GM12801 (cell line): Measurements from ENCODE around the gene NEK5.

Experiments
- TF ChIP-seq, protein P1 (sequence below): IDR thresholded peaks from one replicate; pipeline ENCODE4 v1.5.1; 2011; ENCODE audit warnings: control low read depth; ENCODE audit not compliant: insufficient read length; ENCODE audit errors: extremely low read depth

NEK5 gene

DNA sequence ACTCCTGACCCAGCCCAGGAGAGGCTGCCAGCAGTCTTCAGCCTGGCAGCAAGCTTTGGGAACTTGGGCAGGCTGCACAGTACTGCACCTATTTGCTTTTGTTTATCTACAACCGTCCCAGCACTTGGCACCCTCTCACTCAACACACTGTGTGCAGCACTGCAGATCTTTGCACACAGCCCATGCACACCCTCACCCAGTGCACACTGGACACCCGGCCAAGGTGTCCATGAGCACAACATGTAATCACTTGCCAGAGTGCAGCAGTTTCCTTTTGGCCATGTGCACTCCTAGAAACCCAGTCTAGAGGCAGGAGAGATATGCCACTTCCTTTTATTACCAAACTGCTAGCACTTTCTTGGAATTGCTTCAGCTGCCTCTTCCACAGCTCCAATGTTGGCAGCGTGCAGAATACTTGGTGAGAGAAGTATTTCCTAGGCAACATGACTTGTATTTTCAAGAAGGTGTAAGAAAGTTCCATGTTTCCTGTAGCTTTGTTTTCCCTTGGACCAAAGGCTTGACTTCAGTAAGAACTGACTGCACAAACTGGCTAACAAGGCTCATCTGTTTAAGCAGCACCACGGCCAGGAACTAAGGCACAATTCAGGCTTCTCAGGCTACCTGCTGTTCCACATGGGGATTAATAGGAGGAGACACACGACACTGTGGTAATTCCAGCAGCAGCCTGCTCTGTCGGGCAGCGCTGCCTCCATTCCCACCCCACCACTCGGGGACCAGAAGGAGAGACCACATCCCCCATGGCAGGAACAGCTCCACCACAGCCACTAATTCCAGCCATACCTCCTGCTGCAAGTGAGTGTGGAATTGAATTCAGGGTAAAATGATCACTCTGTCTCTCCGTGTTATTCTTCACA, 133.0 kb downstream of the NEK5 start:
- TF ChIP-seq, protein P1, sequence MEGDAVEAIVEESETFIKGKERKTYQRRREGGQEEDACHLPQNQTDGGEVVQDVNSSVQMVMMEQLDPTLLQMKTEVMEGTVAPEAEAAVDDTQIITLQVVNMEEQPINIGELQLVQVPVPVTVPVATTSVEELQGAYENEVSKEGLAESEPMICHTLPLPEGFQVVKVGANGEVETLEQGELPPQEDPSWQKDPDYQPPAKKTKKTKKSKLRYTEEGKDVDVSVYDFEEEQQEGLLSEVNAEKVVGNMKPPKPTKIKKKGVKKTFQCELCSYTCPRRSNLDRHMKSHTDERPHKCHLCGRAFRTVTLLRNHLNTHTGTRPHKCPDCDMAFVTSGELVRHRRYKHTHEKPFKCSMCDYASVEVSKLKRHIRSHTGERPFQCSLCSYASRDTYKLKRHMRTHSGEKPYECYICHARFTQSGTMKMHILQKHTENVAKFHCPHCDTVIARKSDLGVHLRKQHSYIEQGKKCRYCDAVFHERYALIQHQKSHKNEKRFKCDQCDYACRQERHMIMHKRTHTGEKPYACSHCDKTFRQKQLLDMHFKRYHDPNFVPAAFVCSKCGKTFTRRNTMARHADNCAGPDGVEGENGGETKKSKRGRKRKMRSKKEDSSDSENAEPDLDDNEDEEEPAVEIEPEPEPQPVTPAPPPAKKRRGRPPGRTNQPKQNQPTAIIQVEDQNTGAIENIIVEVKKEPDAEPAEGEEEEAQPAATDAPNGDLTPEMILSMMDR = no peak

DNA sequence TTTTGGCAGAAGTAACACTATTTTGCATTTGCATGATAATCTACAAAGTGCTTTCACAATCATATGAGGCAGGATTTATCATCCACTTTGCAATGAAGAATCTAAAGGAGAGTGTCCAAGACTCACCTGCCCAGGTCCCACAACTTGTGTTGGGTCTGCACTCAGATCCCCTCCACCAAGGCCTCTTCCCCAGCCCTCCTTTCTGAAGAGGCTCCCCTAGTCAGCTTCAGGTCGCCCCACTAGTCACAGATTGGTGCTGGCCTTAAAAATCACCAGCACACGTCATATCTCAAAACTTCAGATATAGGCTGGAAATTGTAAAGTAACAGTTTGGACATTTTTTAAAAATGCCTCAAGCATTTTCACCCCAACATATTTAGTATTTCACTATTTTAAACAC, 135.2 kb downstream of the NEK5 start:
- TF ChIP-seq, protein P1 = no peak

DNA sequence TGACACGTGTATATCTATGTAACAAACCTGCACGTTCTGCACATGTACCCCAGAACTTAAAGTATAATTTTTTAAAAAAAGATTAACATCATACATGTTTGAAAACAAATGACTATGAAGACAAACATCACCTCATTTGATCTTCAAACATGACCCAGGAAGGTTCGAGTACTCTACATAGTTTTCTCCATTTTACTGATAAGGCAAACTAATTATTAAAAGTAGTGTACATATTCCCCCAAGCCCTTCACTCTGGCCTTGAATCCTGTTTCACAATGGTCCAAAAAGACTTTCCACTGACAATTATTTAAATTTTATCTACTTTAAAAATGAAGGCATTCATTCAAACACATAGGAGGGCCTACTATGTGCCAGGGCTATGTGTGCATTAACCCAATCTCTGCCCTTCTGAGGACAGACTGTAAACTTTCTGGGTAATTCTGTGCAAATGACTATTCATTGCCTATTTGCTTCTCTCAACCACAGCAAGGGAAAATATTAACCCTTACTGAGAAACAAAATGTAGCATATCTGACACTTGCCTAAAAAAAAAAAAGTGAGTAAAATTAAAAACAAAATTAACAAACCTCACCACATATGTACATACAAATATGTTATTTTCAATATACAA, 139.8 kb downstream of the NEK5 start:
- TF ChIP-seq, protein P1 = no peak
